ENCODE results near the gene GOSR1. TPM values are rescaled to one million over a fixed set of nuclear protein-coding genes. Genes with fewer than 3 reads are reported as not detected.

The GOSR1 gene
- total RNA-seq, 1 donor from 2014 or later: 46.1 TPM

- Mint-ChIP-seq H3K4me1 (ENCODE audit: low read depth, unreplicated experiment) (no peaks in the 10 kb centered on the region), H3K9me3 (ENCODE audit: unreplicated experiment) (no peaks in the 10 kb centered on the region), H3K4me3 (ENCODE audit: unreplicated experiment) (no peak overlapping the region), H3K36me3 (ENCODE audit: unreplicated experiment) (no peaks in the 10 kb centered on the region), H3K27me3 (ENCODE audit: unreplicated experiment) (no peaks in the 10 kb centered on the region), H3K27ac (ENCODE audit: unreplicated experiment) (no peak overlapping the region)
- TF ChIP-seq CTCF (IDR thresholded peaks at IDR 0.05; ENCODE audit: partially characterized antibody, unreplicated experiment): no peak
- no peak for DNase-seq
These were observed 18.4 kb downstream of the GOSR1 start for GRCh38 chr17:30495586-30495985.

GRCh38 chr17:30503558-30503957, 26.4 kb downstream of the GOSR1 start:
- no peaks in the 10 kb centered on the region for H3K9me3 Mint-ChIP-seq (ENCODE audit: unreplicated experiment)
- peaks cover 8% of the 10 kb centered on the region for H3K36me3 Mint-ChIP-seq (ENCODE audit: unreplicated experiment)
- H3K4me1 Mint-ChIP-seq (ENCODE audit: low read depth, unreplicated experiment): no peaks in the 10 kb centered on the region
- no peak overlapping the region for H3K27ac Mint-ChIP-seq (ENCODE audit: unreplicated experiment)
- H3K4me3 Mint-ChIP-seq (ENCODE audit: unreplicated experiment): no peak overlapping the region
- TF ChIP-seq CTCF (IDR thresholded peaks at IDR 0.05; ENCODE audit: partially characterized antibody, unreplicated experiment): no peak
- no peak for DNase-seq
- H3K27me3 Mint-ChIP-seq (ENCODE audit: unreplicated experiment): no peaks in the 10 kb centered on the region

GRCh38 chr17:30505868-30506417, 28.7 kb downstream of the GOSR1 start:
- H3K27me3 Mint-ChIP-seq (ENCODE audit: unreplicated experiment): no peaks in the 10 kb centered on the region
- no peaks in the 10 kb centered on the region for H3K9me3 Mint-ChIP-seq (ENCODE audit: unreplicated experiment)
- TF ChIP-seq CTCF (IDR thresholded peaks at IDR 0.05; ENCODE audit: partially characterized antibody, unreplicated experiment): no peak
- H3K4me3 Mint-ChIP-seq (ENCODE audit: unreplicated experiment): no peak overlapping the region
- H3K4me1 Mint-ChIP-seq (ENCODE audit: low read depth, unreplicated experiment): no peaks in the 10 kb centered on the region
- peak overlapping the region; percentile 44 for H3K27ac Mint-ChIP-seq (ENCODE audit: unreplicated experiment)
- no peak for DNase-seq
- peaks cover 8% of the 10 kb centered on the region for H3K36me3 Mint-ChIP-seq (ENCODE audit: unreplicated experiment)

GRCh38 chr17:30506481-30506880, 29.3 kb downstream of the GOSR1 start:
- H3K4me1 Mint-ChIP-seq (ENCODE audit: low read depth, unreplicated experiment): no peaks in the 10 kb centered on the region
- no peaks in the 10 kb centered on the region for H3K27me3 Mint-ChIP-seq (ENCODE audit: unreplicated experiment)
- H3K27ac Mint-ChIP-seq (ENCODE audit: unreplicated experiment): peak overlapping the region; percentile 44
- H3K4me3 Mint-ChIP-seq (ENCODE audit: unreplicated experiment): no peak overlapping the region
- DNase-seq: no peak
- H3K9me3 Mint-ChIP-seq (ENCODE audit: unreplicated experiment): no peaks in the 10 kb centered on the region
- TF ChIP-seq CTCF (IDR thresholded peaks at IDR 0.05; ENCODE audit: partially characterized antibody, unreplicated experiment): no peak
- H3K36me3 Mint-ChIP-seq (ENCODE audit: unreplicated experiment): peaks cover 4% of the 10 kb centered on the region

DNA sequence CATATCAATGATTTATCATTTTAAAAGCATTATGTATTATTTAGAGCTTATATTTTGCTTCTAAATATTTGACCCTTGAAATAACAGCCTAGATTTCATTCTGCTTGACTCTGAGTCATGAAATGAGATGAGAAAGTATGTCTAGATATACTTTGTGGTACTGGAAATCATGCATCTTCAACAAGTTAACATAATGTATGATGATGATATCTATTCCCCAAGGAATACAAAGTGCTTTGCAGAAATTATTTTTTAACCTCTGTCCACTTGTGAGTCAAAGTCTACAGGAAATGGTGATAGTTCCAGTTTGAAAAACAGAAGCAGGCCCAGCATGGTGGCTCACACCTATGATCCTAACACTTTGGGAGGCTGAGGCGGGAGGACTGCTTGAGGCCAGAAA, 36.1 kb downstream of the GOSR1 start:
- Mint-ChIP-seq H3K36me3 (ENCODE audit: unreplicated experiment) (no peaks in the 10 kb centered on the region), H3K4me1 (ENCODE audit: low read depth, unreplicated experiment) (no peaks in the 10 kb centered on the region), H3K9me3 (ENCODE audit: unreplicated experiment) (no peaks in the 10 kb centered on the region), H3K4me3 (ENCODE audit: unreplicated experiment) (no peak overlapping the region), H3K27me3 (ENCODE audit: unreplicated experiment) (no peaks in the 10 kb centered on the region), H3K27ac (ENCODE audit: unreplicated experiment) (no peak overlapping the region)
- TF ChIP-seq CTCF (IDR thresholded peaks at IDR 0.05; ENCODE audit: partially characterized antibody, unreplicated experiment): no peak
- DNase-seq: no peak

Data from glutamatergic neuron (in vitro differentiated cells).